HEK293 (cell line): ENCODE data around the gene ZC3H18.

Source experiments
- CTCF ChIA-PET: fragments of 350-600 bp; formaldehyde crosslinking; extraction: SDS; loops from one replicate; lab custom pipeline; 2021; ENCODE audit warnings: antibody characterized with exemption; lab: Yijun Ruan, JAX
- POLR2A ChIA-PET: fragments of 300-600 bp; formaldehyde crosslinking; extraction: SDS; loops from one replicate; lab custom pipeline; 2020; ENCODE audit warnings: antibody characterized with exemption, inconsistent platforms; lab: Yijun Ruan, JAX
- H3K27ac ChIP-seq: fragments of 200-500 bp; sonication (Bioruptor generic); 2 replicates; pipeline ENCODE4 v1.5.1; 2014; ENCODE audit warnings: low read depth, low read length, control low read depth, inconsistent platforms; ENCODE audit errors: extremely low read depth
- H3K36me3 ChIP-seq, 2 experiments: fragments of 200-500 bp in 1 of 2; sonication (Bioruptor generic) in 1 of 2; 1 replicate in 1 of 2; 2 replicates in 1 of 2; pipeline ENCODE4 v1.5.1; 2014 to 2017; ENCODE audit warnings: inconsistent platforms in 2 of 2, low read length in 2 of 2; ENCODE audit not compliant: control insufficient read depth in 2 of 2, insufficient read depth in 1 of 2
- H3K4me1 ChIP-seq: fragments of 200-500 bp; sonication (Bioruptor generic); 2 replicates; pipeline ENCODE4 v1.5.1; 2014; ENCODE audit warnings: mild to moderate bottlenecking, low read length, inconsistent platforms; ENCODE audit not compliant: control insufficient read depth, insufficient read depth
- H3K4me3 ChIP-seq: 2 replicates; pipeline ENCODE4 v1.5.1; 2011; ENCODE audit warnings: low read depth, mild to moderate bottlenecking, control low read depth, low read length, moderate library complexity
- H3K9me3 ChIP-seq: fragments of 200-500 bp; sonication (Bioruptor generic); 2 replicates; pipeline ENCODE4 v1.5.1; 2014; ENCODE audit warnings: low read depth, low read length, inconsistent platforms; ENCODE audit not compliant: control insufficient read depth, insufficient read depth
- GLIS2 ChIP-seq: fragments of 450-650 bp; formaldehyde crosslinking; IDR thresholded peaks from 2 replicates; pipeline ENCODE4 v1.5.1; 2016; ENCODE audit warnings: missing biosample characterization, missing genetic modification characterization
- ZBTB17 ChIP-seq: fragments of 450-650 bp; formaldehyde crosslinking; IDR thresholded peaks from 2 replicates; pipeline ENCODE4 v1.5.1; 2016; ENCODE audit warnings: missing biosample characterization, missing genetic modification characterization
- ZIC2 ChIP-seq: fragments of 450-650 bp; formaldehyde crosslinking; IDR thresholded peaks from 2 replicates; pipeline ENCODE4 v1.5.1; 2016; ENCODE audit warnings: missing biosample characterization, missing genetic modification characterization
- ZNF2 ChIP-seq: fragments of 450-650 bp; formaldehyde crosslinking; IDR thresholded peaks from 2 replicates; pipeline ENCODE4 v1.5.1; 2016; ENCODE audit warnings: missing biosample characterization, missing genetic modification characterization
- ZNF391 ChIP-seq: fragments of 450-650 bp; formaldehyde crosslinking; IDR thresholded peaks from 2 replicates; pipeline ENCODE4 v1.5.1; 2016; ENCODE audit warnings: low read depth, missing biosample characterization, missing genetic modification characterization, borderline replicate concordance
- ZNF48 ChIP-seq: fragments of 450-650 bp; formaldehyde crosslinking; IDR thresholded peaks from 2 replicates; pipeline ENCODE4 v1.5.1; 2016; ENCODE audit warnings: missing biosample characterization, missing genetic modification characterization
- ZNF514 ChIP-seq: fragments of 450-650 bp; formaldehyde crosslinking; IDR thresholded peaks from 2 replicates; pipeline ENCODE4 v1.5.1; 2016; ENCODE audit warnings: missing biosample characterization, missing genetic modification characterization
- ZNF610 ChIP-seq: fragments of 450-650 bp; formaldehyde crosslinking; IDR thresholded peaks from 2 replicates; pipeline ENCODE4 v1.5.1; 2016; ENCODE audit warnings: missing biosample characterization, missing genetic modification characterization, borderline replicate concordance
- ZNF776 ChIP-seq: fragments of 450-650 bp; formaldehyde crosslinking; IDR thresholded peaks from 2 replicates; pipeline ENCODE4 v1.5.0; 2017; ENCODE audit warnings: missing biosample characterization, missing genetic modification characterization, borderline replicate concordance
- ZNF777 ChIP-seq: fragments of 450-650 bp; formaldehyde crosslinking; IDR thresholded peaks from 2 replicates; pipeline ENCODE4 v1.5.1; 2017; ENCODE audit warnings: missing biosample characterization, missing genetic modification characterization, borderline replicate concordance
- ZNF792 ChIP-seq: fragments of 450-650 bp; formaldehyde crosslinking; IDR thresholded peaks from 2 replicates; pipeline ENCODE4 v1.5.1; 2016; ENCODE audit warnings: missing biosample characterization, missing genetic modification characterization
- TF ChIP-seq, protein P1 (sequence below): sonication (generic); formaldehyde crosslinking; IDR thresholded peaks from 2 replicates; pipeline ENCODE4 v1.8.1; 2022; ENCODE audit warnings: mild to moderate bottlenecking, moderate library complexity, missing genetic modification reagents
- TF ChIP-seq, protein P2 (sequence below): fragments of 450-650 bp; formaldehyde crosslinking; IDR thresholded peaks from 2 replicates; pipeline ENCODE4 v1.5.1; 2016; ENCODE audit warnings: missing biosample characterization, missing genetic modification characterization
- TF ChIP-seq, protein P3 (sequence below): fragments of 450-650 bp; formaldehyde crosslinking; IDR thresholded peaks from 2 replicates; pipeline ENCODE4 v1.5.1; 2016; ENCODE audit warnings: missing biosample characterization, missing genetic modification characterization
- TF ChIP-seq, protein P4 (sequence below): fragments of 450-650 bp; formaldehyde crosslinking; IDR thresholded peaks from 2 replicates; pipeline ENCODE4 v1.5.1; 2016; ENCODE audit warnings: missing biosample characterization, missing genetic modification characterization
- TF ChIP-seq, protein P5 (sequence below): fragments of 450-650 bp; formaldehyde crosslinking; IDR thresholded peaks from 2 replicates; pipeline ENCODE4 v1.5.1; 2016; ENCODE audit warnings: missing biosample characterization, missing genetic modification characterization

ZC3H18 gene

DNA sequence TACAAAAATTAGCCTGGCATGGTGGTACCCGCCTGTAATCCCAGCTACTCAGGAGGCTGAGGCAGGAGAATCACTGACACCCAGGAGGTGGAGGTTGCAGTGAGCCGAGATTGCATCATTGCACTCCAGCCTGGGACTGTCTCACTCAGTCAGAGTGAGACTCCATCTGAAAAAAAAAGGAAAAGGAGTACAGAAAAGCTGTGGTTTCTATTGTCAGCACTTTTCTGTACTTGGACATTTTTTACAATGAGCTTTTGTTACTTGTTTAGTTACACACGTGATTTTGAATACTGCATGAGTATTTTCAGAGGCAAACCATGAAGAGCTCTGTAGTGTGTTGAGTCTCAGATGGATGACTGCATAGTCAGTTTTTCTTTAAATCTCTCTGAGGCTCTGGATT, 26.3 kb downstream of the ZC3H18 start:
- TF ChIP-seq ZNF777 (tag by site-specific recombination) (no peak), ZNF610 (tag by site-specific recombination) (no peak), ZNF792 (no peak), ZNF2 (tag by site-specific recombination) (no peak), ZNF776 (tag by site-specific recombination) (no peak), ZBTB17 (tag by site-specific recombination) (no peak), ZNF391 (tag by site-specific recombination) (no peak)
- TF ChIP-seq, protein P1, sequence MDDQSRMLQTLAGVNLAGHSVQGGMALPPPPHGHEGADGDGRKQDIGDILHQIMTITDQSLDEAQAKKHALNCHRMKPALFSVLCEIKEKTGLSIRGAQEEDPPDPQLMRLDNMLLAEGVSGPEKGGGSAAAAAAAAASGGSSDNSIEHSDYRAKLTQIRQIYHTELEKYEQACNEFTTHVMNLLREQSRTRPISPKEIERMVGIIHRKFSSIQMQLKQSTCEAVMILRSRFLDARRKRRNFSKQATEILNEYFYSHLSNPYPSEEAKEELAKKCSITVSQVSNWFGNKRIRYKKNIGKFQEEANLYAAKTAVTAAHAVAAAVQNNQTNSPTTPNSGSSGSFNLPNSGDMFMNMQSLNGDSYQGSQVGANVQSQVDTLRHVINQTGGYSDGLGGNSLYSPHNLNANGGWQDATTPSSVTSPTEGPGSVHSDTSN (CRISPR knock-in tag), result no peak
- TF ChIP-seq, protein P2, sequence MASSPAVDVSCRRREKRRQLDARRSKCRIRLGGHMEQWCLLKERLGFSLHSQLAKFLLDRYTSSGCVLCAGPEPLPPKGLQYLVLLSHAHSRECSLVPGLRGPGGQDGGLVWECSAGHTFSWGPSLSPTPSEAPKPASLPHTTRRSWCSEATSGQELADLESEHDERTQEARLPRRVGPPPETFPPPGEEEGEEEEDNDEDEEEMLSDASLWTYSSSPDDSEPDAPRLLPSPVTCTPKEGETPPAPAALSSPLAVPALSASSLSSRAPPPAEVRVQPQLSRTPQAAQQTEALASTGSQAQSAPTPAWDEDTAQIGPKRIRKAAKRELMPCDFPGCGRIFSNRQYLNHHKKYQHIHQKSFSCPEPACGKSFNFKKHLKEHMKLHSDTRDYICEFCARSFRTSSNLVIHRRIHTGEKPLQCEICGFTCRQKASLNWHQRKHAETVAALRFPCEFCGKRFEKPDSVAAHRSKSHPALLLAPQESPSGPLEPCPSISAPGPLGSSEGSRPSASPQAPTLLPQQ (tag by site-specific recombination), result no peak
- TF ChIP-seq, protein P3, sequence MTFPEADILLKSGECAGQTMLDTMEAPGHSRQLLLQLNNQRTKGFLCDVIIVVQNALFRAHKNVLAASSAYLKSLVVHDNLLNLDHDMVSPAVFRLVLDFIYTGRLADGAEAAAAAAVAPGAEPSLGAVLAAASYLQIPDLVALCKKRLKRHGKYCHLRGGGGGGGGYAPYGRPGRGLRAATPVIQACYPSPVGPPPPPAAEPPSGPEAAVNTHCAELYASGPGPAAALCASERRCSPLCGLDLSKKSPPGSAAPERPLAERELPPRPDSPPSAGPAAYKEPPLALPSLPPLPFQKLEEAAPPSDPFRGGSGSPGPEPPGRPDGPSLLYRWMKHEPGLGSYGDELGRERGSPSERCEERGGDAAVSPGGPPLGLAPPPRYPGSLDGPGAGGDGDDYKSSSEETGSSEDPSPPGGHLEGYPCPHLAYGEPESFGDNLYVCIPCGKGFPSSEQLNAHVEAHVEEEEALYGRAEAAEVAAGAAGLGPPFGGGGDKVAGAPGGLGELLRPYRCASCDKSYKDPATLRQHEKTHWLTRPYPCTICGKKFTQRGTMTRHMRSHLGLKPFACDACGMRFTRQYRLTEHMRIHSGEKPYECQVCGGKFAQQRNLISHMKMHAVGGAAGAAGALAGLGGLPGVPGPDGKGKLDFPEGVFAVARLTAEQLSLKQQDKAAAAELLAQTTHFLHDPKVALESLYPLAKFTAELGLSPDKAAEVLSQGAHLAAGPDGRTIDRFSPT (tag by site-specific recombination), result no peak
- TF ChIP-seq, protein P4, sequence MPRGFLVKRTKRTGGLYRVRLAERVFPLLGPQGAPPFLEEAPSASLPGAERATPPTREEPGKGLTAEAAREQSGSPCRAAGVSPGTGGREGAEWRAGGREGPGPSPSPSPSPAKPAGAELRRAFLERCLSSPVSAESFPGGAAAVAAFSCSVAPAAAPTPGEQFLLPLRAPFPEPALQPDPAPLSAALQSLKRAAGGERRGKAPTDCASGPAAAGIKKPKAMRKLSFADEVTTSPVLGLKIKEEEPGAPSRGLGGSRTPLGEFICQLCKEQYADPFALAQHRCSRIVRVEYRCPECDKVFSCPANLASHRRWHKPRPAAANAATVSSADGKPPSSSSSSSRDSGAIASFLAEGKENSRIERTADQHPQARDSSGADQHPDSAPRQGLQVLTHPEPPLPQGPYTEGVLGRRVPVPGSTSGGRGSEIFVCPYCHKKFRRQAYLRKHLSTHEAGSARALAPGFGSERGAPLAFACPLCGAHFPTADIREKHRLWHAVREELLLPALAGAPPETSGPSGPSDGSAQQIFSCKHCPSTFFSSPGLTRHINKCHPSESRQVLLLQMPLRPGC (tag by site-specific recombination), result no peak
- TF ChIP-seq, protein P5, sequence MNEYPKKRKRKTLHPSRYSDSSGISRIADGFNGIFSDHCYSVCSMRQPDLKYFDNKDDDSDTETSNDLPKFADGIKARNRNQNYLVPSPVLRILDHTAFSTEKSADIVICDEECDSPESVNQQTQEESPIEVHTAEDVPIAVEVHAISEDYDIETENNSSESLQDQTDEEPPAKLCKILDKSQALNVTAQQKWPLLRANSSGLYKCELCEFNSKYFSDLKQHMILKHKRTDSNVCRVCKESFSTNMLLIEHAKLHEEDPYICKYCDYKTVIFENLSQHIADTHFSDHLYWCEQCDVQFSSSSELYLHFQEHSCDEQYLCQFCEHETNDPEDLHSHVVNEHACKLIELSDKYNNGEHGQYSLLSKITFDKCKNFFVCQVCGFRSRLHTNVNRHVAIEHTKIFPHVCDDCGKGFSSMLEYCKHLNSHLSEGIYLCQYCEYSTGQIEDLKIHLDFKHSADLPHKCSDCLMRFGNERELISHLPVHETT (tag by site-specific recombination), result no peak
- no peak overlapping the region for H3K27ac ChIP-seq
- H3K4me3 ChIP-seq, result no peak overlapping the region
- CTCF ChIA-PET, result interaction anchor here (0.7 kb wide), 1 partner anchor 37 kb away, joined by 3 read pairs; no protein-coding TSS in a partner anchor
- H3K9me3 ChIP-seq, result no peaks in the 10 kb centered on the region
- H3K4me1 ChIP-seq, result no peaks in the 10 kb centered on the region
- POLR2A ChIA-PET, result interaction anchor here (1.0 kb wide), 1 partner anchor 26 kb away, joined by 3 read pairs; the partner anchor contains the start of gene ZC3H18
- peaks cover 8 to 68% of the 10 kb centered on the region in 2 experiments for H3K36me3 ChIP-seq

DNA sequence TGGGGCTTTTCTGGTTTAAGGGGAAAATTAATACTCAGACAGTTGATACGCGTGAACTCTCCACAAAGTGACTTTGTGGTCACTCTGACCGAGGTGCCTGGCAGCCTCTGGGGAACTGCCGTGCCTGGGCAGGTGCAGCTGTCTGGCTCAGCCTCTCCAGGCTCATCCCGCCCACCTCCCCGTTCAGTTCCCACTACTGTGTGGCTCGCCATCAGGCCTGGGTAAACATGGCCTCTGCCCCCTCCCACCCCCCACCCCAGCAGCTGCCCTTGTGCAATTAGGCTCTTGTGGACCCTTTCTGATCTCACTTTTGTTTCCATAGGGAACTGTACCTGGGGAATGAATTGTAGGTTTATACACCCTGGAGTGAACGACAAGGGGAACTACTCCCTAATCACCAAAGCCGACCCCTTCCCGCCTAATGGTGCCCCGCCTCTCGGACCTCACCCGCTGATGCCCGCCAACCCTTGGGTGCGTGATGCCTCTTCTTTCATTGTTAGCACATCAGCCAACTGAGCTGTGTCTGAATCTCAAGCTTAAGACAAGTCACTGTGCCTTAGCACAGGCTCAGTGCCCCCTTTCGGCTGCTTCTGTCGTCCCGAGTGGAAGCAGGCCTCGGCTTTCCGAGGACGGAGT, 27.8 kb downstream of the ZC3H18 start:
- Histone ChIP-seq H3K4me1 (no peaks in the 10 kb centered on the region), H3K4me3 (no peak overlapping the region), H3K9me3 (no peaks in the 10 kb centered on the region), H3K36me3 (peaks cover 8 to 75% of the 10 kb centered on the region in 2 experiments), H3K27ac (no peak overlapping the region)
- TF ChIP-seq ZNF48 (tag by site-specific recombination) (no peak), GLIS2 (tag by site-specific recombination) (no peak), ZIC2 (no peak), ZNF514 (no peak)
- POLR2A ChIA-PET, result no interaction called here
- CTCF ChIA-PET, result no interaction called here
